CD4-positive, alpha-beta T cell treated with Interleukin-12 subunit alpha and Interleukin-12 subunit beta, for 1 hour (primary cell): ENCODE data around the gene CNNM1.

Experiments
- DNase-seq: peaks from one replicate; pipeline ENCODE4 v3.0.0-alpha.2; 2020

Gene CNNM1

DNA sequence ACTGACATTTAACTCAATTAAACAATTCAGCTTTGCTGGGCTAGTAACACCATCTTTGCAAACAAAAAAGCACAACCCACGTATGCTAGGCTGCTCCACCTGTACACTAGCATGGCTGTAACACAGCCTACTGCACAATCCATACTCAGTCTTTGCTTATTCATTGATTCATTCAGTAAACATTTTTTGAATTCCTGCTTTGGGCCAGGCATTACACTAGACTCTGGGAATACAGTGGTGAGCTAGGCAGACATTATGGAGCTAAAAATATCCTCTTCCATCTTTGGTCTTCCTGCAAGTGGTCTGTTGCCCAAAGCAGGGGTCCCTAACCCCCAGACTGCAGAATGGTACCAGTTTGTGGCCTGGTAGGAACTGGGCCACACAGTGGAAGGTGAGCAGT, 9.9 kb downstream of the CNNM1 start:
- DNase-seq, result no peak

DNA sequence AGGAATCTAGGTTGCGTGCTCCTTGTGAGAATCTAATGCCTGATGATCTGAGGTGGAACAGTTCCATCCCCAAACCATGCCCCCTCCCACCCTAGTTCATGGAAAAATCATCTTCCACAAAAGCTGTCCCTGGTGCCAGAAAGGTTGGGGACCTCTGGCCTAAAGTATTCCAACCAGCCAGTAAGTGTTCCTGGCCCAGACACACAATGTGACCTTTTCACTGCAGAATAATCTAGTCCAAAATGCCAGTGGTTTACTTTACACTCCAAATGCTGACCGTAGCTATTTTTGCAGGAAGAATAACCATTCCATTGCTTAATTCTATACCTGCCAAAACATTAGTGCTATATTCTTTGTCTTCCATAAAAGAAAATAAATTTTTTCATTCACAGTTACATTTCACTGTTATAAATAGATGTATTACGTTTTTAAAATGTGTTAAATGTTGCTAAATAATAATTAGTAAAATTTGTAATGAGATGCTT, 10.4 kb downstream of the CNNM1 start:
- DNase-seq, result no peak

- no peak for DNase-seq
These were observed 11.5 kb downstream of the CNNM1 start for GRCh38 chr10:99340650-99341049.

DNA sequence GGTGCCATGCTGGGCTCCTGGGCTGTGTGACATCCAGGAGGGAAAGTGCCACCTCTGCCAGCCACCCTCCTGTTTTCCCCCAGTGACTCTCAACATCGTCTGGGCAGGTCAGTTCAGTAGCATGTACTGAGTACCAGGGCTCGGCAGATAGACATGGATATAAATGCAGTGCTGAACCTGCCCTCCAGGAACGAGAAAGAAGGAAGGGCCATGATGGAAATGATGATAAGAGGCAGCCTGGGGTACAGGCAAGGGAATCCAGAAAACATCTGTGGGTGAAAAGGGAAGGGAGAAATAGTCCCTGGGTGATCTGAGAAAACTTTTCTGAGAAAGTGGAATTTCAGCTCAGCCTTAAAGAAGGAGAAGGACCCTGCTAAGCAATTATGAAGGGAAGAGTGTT, 12.1 kb downstream of the CNNM1 start:
- DNase-seq, result no peak

GRCh38 chr10:99341860-99342490, 12.8 kb downstream of the CNNM1 start:
- no peak for DNase-seq

- DNase-seq, result no peak
These were observed 14.1 kb downstream of the CNNM1 start for GRCh38 chr10:99343262-99343661.

- no peak for DNase-seq
These were observed 15.6 kb downstream of the CNNM1 start for GRCh38 chr10:99344715-99345114.

- DNase-seq, result no peak
These were observed 16.2 kb downstream of the CNNM1 start for GRCh38 chr10:99345350-99345749.

GRCh38 chr10:99346247-99346646, 17.1 kb downstream of the CNNM1 start:
- no peak for DNase-seq

GRCh38 chr10:99347672-99348071, 18.5 kb downstream of the CNNM1 start:
- no peak for DNase-seq

DNA sequence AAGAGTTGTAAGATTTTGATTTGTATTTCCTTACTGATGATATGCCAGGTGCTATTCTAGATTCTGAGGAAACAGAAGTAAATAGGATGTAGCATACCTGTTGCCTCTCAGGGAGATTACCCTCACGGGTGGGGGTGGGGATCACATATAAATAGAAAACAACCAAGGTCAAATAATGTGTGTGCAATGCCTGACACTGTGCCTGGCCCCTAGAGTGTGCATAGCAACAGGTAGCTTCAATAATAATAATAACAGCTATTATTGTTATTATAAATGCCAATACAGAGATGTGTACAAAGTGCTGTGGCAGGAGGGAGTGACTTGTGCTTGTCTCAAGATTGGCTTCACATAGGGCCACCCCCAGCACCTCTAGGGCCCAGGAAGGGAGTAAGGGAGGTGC, 24.0 kb downstream of the CNNM1 start:
- DNase-seq, result no peak

- DNase-seq, result no peak
These were observed 28.5 kb downstream of the CNNM1 start for GRCh38 chr10:99357691-99358090.

GRCh38 chr10:99358101-99358500, 28.9 kb downstream of the CNNM1 start:
- DNase-seq, result no peak

DNA sequence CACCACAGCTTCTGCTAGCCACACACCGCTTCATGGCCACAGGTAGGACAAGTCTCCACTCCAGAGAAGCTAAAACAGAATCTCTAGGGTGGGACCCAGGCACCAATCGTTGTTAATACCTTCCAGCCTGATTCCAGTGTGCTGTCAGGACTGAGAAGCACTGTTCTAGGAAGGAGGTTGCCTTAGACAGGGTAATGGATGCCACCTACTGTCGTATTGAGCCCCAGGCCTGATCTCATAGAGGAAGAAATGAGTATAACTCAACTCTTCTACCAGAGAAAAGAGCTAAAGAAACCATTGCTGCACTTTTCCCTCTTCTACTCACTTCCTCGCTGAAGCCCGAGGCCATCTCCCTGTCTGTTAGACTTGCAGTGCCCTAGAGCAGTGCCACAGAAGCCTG, 31.8 kb downstream of the CNNM1 start:
- no peak for DNase-seq

- DNase-seq, result no peak
These were observed 35.0 kb downstream of the CNNM1 start for GRCh38 chr10:99364125-99364524.

GRCh38 chr10:99365311-99365710, 36.2 kb downstream of the CNNM1 start:
- DNase-seq, result no peak

DNA sequence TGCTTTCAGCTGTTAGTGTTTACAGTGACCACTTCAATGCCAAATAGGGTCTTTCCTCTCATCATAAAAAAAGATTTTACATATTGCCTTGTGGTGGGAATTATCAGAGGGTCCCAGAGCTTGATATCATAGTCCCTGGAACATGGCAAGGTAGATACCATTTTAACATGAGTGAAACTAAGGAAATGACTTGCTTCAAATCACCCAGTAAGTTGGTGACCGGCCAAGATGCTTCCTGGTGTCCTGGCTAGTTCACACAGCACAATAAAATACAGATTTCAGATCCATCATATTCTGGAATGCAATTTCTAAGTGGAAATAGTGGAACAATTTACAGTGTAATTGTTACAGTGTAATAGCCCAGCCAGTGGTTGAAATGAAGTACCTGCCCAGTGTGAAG, 36.6 kb downstream of the CNNM1 start:
- DNase-seq, result no peak

DNA sequence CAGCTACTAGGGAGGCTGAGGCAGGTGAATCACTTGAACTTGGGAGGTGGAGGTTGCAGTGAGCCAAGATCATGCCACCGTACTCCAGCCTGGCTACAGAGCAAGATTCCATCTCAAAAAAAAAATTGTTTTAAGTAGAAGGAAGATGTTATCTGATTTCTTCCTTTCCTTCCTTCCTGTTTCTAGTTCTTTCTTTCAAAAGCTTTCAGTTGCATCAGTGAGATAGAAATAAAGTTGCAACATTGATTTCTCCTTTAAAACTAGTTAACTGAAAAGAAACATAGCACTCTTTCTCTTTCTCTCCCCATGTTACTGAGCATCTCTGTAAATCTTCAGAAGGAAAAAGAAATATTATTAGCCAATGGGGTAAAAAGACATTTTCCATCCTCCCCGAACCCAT, 37.5 kb downstream of the CNNM1 start:
- DNase-seq, result no peak

DNA sequence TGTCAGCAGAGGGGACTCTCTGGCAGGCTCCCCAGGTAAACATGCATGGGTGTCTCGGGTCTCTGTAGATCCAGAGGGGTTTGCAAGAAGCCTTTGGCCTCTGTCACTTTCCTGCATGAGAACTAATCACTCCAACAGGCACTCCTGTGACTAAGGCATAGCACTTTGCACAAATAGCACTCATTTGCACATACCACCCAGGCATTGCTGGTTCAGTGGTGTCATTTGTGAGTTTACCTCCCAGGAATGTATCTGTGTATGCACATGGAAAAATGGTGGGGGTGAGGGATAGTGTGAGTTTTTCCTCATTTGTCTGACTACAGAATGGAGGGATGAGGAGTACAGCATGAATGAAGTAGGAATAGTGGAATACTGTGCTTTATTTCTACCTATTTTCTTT, 39.5 kb downstream of the CNNM1 start:
- DNase-seq, result no peak

GRCh38 chr10:99369126-99369525, 40.0 kb downstream of the CNNM1 start:
- no peak for DNase-seq

GRCh38 chr10:99369551-99369950, 40.4 kb downstream of the CNNM1 start:
- DNase-seq, result no peak

DNA sequence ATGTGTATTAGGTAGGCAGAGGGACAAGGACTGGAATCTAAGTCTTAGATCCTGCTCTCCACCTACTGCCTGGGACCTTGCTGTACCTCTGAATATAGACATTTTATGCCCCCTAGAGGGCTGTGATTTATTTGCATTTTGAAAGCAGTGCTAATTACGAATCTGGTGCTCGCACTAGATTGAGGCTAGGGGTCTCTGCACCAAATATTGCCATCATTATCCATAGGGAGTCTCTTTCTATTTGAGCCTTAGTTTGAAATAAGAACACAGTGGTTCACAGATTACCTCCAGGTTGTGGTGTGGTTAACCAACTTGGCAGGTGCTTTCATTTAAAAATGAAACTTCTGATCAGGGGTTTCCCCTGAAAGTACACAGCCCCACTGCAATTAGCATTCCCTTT, 41.8 kb downstream of the CNNM1 start:
- DNase-seq, result no peak

- DNase-seq, result no peak
These were observed 43.6 kb downstream of the CNNM1 start for GRCh38 chr10:99372546-99373271.

DNA sequence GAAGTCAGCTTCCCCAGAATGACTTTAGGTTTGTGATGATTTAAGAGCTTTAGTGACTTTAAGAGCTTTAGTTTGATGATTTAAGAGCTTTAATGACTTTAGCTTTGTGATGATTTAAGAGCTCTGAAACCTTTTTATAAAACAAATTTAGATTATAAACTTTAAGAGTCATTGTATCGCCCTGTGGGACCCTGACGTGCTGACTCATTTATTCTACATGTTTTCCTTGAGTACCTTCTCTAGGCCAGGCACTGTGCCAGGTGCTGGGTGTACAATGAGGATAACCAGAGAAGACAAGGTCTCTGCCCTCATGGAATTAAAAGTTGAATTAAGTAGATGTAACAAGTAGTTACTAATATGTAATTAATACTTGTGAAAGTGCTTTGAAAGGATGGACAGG, 45.4 kb downstream of the CNNM1 start:
- DNase-seq, result no peak

DNA sequence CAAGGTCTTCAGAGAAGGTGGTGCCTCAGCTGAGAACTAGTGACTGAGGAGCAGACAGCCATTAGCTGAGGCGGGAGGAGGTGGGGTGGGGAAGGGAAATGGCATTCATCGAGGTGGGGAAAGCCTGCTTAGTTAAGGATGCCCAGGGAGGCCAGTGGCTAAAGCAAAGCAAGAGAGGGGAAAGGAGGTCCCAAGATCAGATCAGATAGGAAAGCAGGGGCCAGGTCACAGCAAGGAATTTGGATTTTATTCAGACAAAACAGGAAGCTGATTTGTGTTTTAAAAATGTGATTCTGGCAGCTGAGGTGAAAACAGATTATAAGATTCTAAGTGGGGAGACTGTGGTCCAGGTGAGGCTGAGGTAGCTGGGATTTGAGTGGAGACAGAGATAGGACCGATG, 45.8 kb downstream of the CNNM1 start:
- DNase-seq, result no peak
